GM10266 (cell line): Measurements from ENCODE around the gene CHD2.
A peak's percentile ranks its signal among the peaks of the same experiment; 100 is the strongest.
"Not testable (repeated sequence)": the region's sequence is repeated elsewhere in the genome, so short reads cannot be mapped to it uniquely, and the experiment has no call there.

Experiments used
- DNase-seq: peaks from one replicate; pipeline ENCODE4 v3.0.0; 2012; ENCODE audit errors: extremely low spot score
- TF ChIP-seq, protein P1 (sequence below): IDR thresholded peaks from 2 replicates; pipeline ENCODE4 v1.5.1; 2012; ENCODE audit warnings: mild to moderate bottlenecking, low read depth; ENCODE audit not compliant: control insufficient read depth, insufficient read depth; ENCODE audit errors: missing control alignments

CHD2 gene

DNA sequence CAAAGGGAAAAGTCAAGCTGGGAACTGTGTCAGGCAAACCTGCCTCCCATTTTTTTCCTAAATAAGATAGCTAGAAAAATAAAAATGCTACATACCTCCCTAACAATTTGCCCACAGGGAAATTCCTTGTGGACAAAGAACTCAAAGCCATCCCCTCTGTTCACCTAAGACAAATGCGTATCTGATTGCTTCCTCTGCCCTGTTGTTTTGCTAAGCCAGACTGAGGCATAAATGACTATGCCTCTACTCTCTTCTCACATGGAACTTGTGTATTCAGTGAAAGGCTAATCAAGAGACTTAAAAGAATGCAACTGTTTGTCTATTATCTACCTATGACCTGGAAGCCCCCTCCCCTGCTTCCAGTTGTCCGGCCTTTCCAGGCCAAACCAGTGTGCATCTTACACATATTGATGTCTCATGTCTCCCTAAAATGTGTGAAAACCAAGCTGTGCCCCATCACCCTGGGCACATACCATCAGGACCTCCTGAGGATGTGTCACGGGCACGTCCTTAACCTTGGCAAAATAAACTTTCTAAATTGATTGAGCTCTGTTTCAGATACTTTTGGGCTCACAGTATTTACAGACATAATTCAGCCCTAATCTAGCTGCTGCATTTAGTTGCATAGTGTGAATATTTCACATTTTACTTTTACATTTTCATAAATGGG, 15.8 kb downstream of the CHD2 start:
- TF ChIP-seq, protein P1, sequence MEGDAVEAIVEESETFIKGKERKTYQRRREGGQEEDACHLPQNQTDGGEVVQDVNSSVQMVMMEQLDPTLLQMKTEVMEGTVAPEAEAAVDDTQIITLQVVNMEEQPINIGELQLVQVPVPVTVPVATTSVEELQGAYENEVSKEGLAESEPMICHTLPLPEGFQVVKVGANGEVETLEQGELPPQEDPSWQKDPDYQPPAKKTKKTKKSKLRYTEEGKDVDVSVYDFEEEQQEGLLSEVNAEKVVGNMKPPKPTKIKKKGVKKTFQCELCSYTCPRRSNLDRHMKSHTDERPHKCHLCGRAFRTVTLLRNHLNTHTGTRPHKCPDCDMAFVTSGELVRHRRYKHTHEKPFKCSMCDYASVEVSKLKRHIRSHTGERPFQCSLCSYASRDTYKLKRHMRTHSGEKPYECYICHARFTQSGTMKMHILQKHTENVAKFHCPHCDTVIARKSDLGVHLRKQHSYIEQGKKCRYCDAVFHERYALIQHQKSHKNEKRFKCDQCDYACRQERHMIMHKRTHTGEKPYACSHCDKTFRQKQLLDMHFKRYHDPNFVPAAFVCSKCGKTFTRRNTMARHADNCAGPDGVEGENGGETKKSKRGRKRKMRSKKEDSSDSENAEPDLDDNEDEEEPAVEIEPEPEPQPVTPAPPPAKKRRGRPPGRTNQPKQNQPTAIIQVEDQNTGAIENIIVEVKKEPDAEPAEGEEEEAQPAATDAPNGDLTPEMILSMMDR, result no peak
- DNase-seq, result no peak

DNA sequence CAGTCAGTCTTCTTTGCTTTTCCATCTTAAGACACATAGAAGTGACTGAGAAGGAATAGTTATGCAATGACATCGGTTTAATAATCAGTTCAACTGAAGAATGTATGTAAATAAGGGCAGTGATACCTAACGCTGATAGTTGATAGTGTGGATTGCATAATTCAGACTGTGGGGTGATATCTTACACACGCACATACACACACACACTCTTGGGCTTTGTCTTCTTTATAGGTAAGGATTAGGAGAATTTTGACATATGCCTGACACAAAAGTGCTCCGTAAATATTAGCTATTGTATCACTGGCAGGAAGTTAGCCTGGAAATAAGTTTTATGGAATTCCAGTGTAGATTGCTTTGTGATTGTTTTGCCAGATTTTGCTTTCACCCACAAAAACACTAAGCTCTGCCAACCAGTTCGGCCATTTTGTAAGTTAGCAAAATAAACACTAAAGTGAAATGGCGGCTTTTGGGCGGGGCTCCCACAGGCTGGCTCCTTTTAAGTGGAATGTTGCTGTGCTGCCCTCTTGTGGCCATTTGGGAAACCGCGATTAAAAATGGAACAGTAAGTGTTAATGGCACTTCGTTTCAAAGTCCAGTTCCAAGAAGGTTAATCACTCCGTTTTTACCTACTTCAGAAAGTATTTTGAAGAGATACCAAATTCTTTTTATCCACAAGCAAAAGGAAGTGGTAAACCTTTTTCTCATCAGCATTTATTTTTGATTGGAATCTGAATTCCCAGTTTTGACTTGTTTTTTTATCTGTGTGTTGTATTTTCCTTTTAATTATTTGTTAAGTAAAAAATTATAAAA, 17.7 kb downstream of the CHD2 start:
- TF ChIP-seq, protein P1, result peak; percentile 84
- DNase-seq, result peak; percentile 73

GRCh38 chr15:92918881-92919280, 18.8 kb downstream of the CHD2 start:
- not testable (repeated sequence) for DNase-seq

- TF ChIP-seq, protein P1, result no peak
These were observed 20.6 kb downstream of the CHD2 start for GRCh38 chr15:92920595-92921161.

GRCh38 chr15:92921215-92922131, 21.3 kb downstream of the CHD2 start:
- no peak for DNase-seq
- TF ChIP-seq, protein P1, result no peak

More at GRCh38 chr15:92920595-92921161, 20.6 kb downstream of the CHD2 start:
- DNase-seq, result no peak

DNA sequence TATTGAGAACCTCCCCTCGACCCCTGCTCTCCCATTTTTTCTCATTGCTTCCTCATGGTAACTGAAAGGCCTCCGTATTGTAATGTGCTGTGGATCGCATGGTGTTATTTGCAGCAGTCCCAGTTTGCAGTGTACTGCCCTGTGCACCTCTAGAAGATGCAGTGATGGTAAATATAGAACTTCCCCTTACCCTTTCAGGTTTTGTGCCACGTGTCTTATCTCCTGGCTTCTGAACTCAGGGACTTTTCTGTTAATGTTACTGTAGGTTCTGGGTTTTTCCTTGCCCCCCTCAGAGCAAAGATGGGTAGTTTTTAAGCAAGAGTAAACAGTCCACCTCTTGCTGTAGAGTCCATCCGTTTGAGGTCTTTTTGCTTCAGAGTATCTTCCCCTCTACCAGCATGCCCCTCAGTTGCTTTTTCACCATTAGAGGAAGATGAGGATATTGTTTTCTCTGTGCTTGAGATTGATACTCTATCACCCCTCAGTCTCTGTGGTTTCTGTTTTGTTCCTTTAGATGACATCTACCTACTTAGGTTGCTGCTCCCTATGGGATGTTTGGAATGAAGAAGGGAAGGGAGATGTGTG, 22.4 kb downstream of the CHD2 start:
- TF ChIP-seq, protein P1, result no peak
- DNase-seq, result no peak

DNA sequence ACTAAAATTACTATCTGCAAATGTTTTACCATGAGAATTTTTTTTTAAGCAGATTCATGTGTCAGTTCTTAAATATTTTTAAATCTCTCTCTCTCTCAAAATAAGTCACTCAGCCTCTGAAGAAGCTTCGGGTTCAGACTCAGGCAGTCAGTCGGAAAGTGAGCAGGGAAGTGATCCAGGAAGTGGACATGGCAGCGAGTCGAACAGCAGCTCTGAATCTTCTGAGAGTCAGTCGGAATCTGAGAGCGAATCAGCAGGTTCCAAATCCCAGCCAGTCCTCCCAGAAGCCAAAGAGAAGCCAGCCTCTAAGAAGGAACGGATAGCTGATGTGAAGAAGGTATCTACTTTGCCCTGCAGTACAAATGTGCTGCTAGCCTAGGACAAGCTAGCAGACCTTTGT, 24.1 kb downstream of the CHD2 start:
- TF ChIP-seq, protein P1, result no peak
- DNase-seq, result no peak
